Right lobe of liver (tissue), 4 donors: Measurements from ENCODE around the gene KRTAP4-3.
"Not testable (repeated sequence)": the region's sequence is repeated elsewhere in the genome, so short reads cannot be mapped to it uniquely, and the experiment has no call there.

ENCODE experiments used
- CTCF ChIP-seq, 4 donors: fragments of 200-600 bp in 3 of 4; fragments of 450-650 bp in 1 of 4; IDR thresholded peaks; one replicate each; pipeline versions ENCODE4 v1.5.1 to v1.8.0; 2016 to 2022; ENCODE audit warnings: antibody characterized with exemption in 4 of 4, mild to moderate bottlenecking in 2 of 4
- POLR2A ChIP-seq: fragments of 450-650 bp; IDR thresholded peaks from one replicate; pipeline ENCODE4 v1.6.1; 2017; ENCODE audit warnings: antibody characterized with exemption, mild to moderate bottlenecking
- donor health status: DM: no; HTN: no; CAD: no.
- donor health status: DM: no; HTN: no; CAD: no.
- donor health status: DM: no; HTN: yes; CAD: no.

DNA sequence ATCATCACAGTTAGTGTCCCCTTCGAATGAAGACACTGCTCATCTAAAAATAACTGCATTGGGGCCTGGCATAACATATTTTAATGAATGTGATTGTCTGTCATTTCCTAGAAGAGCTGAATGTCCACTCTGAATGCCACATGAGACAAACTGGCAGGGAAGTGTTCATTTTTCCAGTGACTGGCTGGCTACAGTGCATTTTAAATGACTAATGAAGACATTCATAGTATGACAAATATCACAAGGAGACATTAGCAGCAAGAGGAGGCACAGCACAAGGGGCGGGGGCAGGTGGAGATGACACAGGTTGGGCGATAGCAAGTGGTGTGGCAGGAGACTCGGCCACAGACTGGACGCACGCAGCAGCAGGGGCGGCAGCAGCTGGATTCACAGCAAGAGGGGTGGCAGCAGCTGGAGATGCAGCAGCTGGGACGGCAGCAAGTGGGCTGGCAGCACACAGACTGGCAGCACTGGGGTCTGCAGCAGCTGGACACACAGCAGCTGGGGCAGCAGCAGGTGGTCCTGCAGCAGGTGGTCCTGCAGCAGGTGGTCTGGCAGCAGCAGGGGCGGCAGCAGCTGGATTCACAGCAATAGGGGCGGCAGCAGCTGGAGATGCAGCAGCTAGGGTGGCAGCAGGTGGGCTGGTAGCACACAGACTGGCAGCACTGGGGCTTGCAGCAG is 18.9 kb downstream of the KRTAP4-3 start:
- TF ChIP-seq CTCF (IDR thresholded peaks at IDR 0.05); POLR2A: not testable (repeated sequence)
